Naive thymus-derived CD4-positive, alpha-beta T cell (primary cell): Measurements from ENCODE around the gene ESPNL. TPM values are rescaled to one million over a fixed set of nuclear protein-coding genes. Genes with fewer than 3 reads are reported as not detected.

Experiments
- ATAC-seq: fragments of 150-1000 bp; cut with Tn5 transposase; 2 replicates; pipeline ENCODE4 v1.10.0; 2021; ENCODE audit warnings: mild to moderate bottlenecking, moderate library complexity
- CTCF ChIA-PET: fragments of 350-600 bp; sonication (Branson Sonifier 250); formaldehyde crosslinking; loops from one replicate; lab custom pipeline; 2021; ENCODE audit warnings: antibody characterized with exemption; lab: Charles Lee
- POLR2A ChIA-PET: fragments of 350-600 bp; sonication (Branson Sonifier 250); formaldehyde crosslinking; loops from one replicate; lab custom pipeline; 2021; ENCODE audit warnings: antibody characterized with exemption, inconsistent platforms; lab: Charles Lee
- DNase-seq, 9 donors: peaks; one replicate each; pipeline versions ENCODE4 v3.0.0 to v3.0.0-alpha.2; 2020 to 2022; ENCODE audit warnings: mixed read lengths in 1 of 9
- H3K27ac ChIP-seq: one replicate; pipeline ENCODE4 v1.7.0; 2013; ENCODE audit warnings: mild to moderate bottlenecking, low read depth, low read length, moderate library complexity
- H3K27me3 ChIP-seq, 2 donors: one replicate each; pipeline ENCODE4 v1.7.0; 2013; ENCODE audit warnings: low read length in 2 of 2, mild to moderate bottlenecking in 2 of 2, moderate library complexity in 2 of 2; ENCODE audit not compliant: control insufficient read depth in 2 of 2, insufficient read depth in 2 of 2
- H3K36me3 ChIP-seq, 3 experiments: 1 replicate in 2 of 3; 2 replicates in 1 of 3; pipeline ENCODE4 v1.7.0; 2013; ENCODE audit warnings: low read length in 3 of 3, mild to moderate bottlenecking in 3 of 3, moderate library complexity in 1 of 3; ENCODE audit not compliant: insufficient read depth in 3 of 3, control insufficient read depth in 2 of 3
- H3K4me1 ChIP-seq, 2 donors: one replicate each; pipeline ENCODE4 v1.7.0; 2013; ENCODE audit warnings: low read length in 2 of 2, mild to moderate bottlenecking in 2 of 2, moderate library complexity in 1 of 2; ENCODE audit not compliant: control insufficient read depth in 2 of 2, insufficient read depth in 2 of 2
- H3K4me3 ChIP-seq: 2 replicates; pipeline ENCODE4 v1.7.0; 2013; ENCODE audit warnings: mild to moderate bottlenecking, low read length
- H3K9me3 ChIP-seq, 3 experiments: 1 replicate in 2 of 3; 2 replicates in 1 of 3; pipeline ENCODE4 v1.7.0; 2013; ENCODE audit warnings: low read length in 3 of 3; ENCODE audit not compliant: control insufficient read depth in 2 of 3
- H3K27ac Mint-ChIP-seq, 9 donors: one replicate each; pipeline ENCODE4 v1.8.0; 2020 to 2022; ENCODE audit warnings: mixed read lengths in 9 of 9, mild to moderate bottlenecking in 8 of 9, moderate library complexity in 5 of 9, inconsistent platforms in 2 of 9
- H3K27me3 Mint-ChIP-seq, 5 donors: one replicate each; pipeline ENCODE4 v1.8.0; 2021 to 2022; ENCODE audit warnings: mixed read lengths in 5 of 5, mild to moderate bottlenecking in 1 of 5
- H3K36me3 Mint-ChIP-seq, 5 donors: one replicate each; pipeline ENCODE4 v1.8.0; 2020 to 2022; ENCODE audit warnings: mixed read lengths in 5 of 5, mild to moderate bottlenecking in 3 of 5, inconsistent platforms in 1 of 5
- H3K4me1 Mint-ChIP-seq, 7 donors: one replicate each; pipeline ENCODE4 v1.8.0; 2020 to 2022; ENCODE audit warnings: mixed read lengths in 7 of 7, mild to moderate bottlenecking in 3 of 7, inconsistent platforms in 1 of 7
- H3K4me3 Mint-ChIP-seq, 10 donors: one replicate each; pipeline ENCODE4 v1.8.0; 2020 to 2022; ENCODE audit warnings: mild to moderate bottlenecking in 10 of 10, mixed read lengths in 10 of 10, moderate library complexity in 6 of 10, inconsistent platforms in 2 of 10
- H3K9me3 Mint-ChIP-seq, 11 donors: one replicate each; pipeline ENCODE4 v1.8.0; 2020 to 2022; ENCODE audit warnings: mixed read lengths in 11 of 11, mild to moderate bottlenecking in 4 of 11, inconsistent platforms in 1 of 11, moderate library complexity in 1 of 11
- intact Hi-C, 2 donors: fragments of 100-400 bp; cut with micrococcal nuclease; formaldehyde crosslinking; loops; one replicate each; pipeline ENCODE4 v1.15.1; 2023
- polyA plus RNA-seq, 2 donors: library from polyadenylated mRNA; unstranded; fragments of 300-500 nt; fragmentation: Illumina TruSeq; gene quantifications; one replicate each; pipeline ENCODE4 v1.2.3, GENCODE V29; 2021
- total RNA-seq, 6 experiments: library from RNA in 5 of 6; stranded (reverse) in 5 of 6; gene quantifications; 1 replicate in 5 of 6; 2 replicates in 1 of 6; pipeline ENCODE4 v1.2.3 and lab custom pipeline; 2021 to 2026

Gene ESPNL
- total and polyA plus RNA-seq, 7 experiments from 2014 or later: 0.07 to 0.35 (median 0.31) TPM; not detected in 3

GRCh38 chr2:238163481-238164198 lies 63.5 kb downstream of the ESPNL start:
- no peak overlapping the region for H3K4me3 ChIP-seq
- intact Hi-C loops: no loop called here
- DNase-seq (no peak), ATAC-seq (no peak)
- Mint-ChIP-seq H3K36me3 (peaks cover 0 to 3% (median 2%) of the 10 kb centered on the region in 5 donors), H3K4me1 (peaks cover 0 to 16% (median 6%) of the 10 kb centered on the region in 7 donors), H3K9me3 (no peaks in the 10 kb centered on the region), H3K4me3 (no peak overlapping the region), H3K27ac (no peak overlapping the region), H3K27me3 (peaks cover 17 to 35% (median 24%) of the 10 kb centered on the region in 5 donors)
- H3K27me3 ChIP-seq: no peaks in the 10 kb centered on the region
- POLR2A ChIA-PET: no interaction called here
- H3K36me3 ChIP-seq: peaks cover 0 to 9% (median 0%) of the 10 kb centered on the region in 3 experiments
- no peaks in the 10 kb centered on the region for H3K9me3 ChIP-seq
- no peak overlapping the region for H3K27ac ChIP-seq
- CTCF ChIA-PET: no interaction called here
- peaks cover 0 to 11% of the 10 kb centered on the region in 2 donors for H3K4me1 ChIP-seq

GRCh38 chr2:238164906-238165287 lies 64.8 kb downstream of the ESPNL start:
- Mint-ChIP-seq H3K4me3 (peak overlapping the region in 2 of 10 donors; percentile 19 to 47), H3K36me3 (peaks cover 0 to 15% (median under 1%) of the 10 kb centered on the region in 5 donors), H3K27ac (peak overlapping the region in 1 of 9 donors; percentile 0), H3K27me3 (peaks cover 10 to 27% (median 19%) of the 10 kb centered on the region in 5 donors), H3K9me3 (no peaks in the 10 kb centered on the region), H3K4me1 (peaks cover 0 to 10% (median 0%) of the 10 kb centered on the region in 7 donors)
- Histone ChIP-seq H3K27ac (no peak overlapping the region), H3K27me3 (no peaks in the 10 kb centered on the region), H3K36me3 (peaks cover 0 to 22% (median 3%) of the 10 kb centered on the region in 3 experiments), H3K9me3 (no peaks in the 10 kb centered on the region), H3K4me3 (no peak overlapping the region), H3K4me1 (peaks cover 0 to 3% of the 10 kb centered on the region in 2 donors)
- ChIA-PET CTCF (interaction anchor here (0.6 kb wide), 1 partner anchor 165 kb away, joined by 4 read pairs; no protein-coding TSS in a partner anchor), POLR2A (no interaction called here)
- ATAC-seq (no peak), DNase-seq (no peak)
- intact Hi-C loops: no loop called here

- Histone ChIP-seq H3K36me3 (peaks cover 0 to 27% (median 4%) of the 10 kb centered on the region in 3 experiments), H3K4me3 (no peak overlapping the region), H3K27ac (no peak overlapping the region), H3K27me3 (no peaks in the 10 kb centered on the region), H3K9me3 (no peaks in the 10 kb centered on the region), H3K4me1 (no peaks in the 10 kb centered on the region)
- ChIA-PET CTCF (interaction anchor here (0.6 kb wide), 1 partner anchor 165 kb away, joined by 4 read pairs; no protein-coding TSS in a partner anchor), POLR2A (no interaction called here)
- peaks cover 10 to 27% (median 16%) of the 10 kb centered on the region in 5 donors for H3K27me3 Mint-ChIP-seq
- peak overlapping the region in 1 of 10 donors; percentile 63 for H3K4me3 Mint-ChIP-seq
- no peak for ATAC-seq
- peaks cover 0 to 9% (median 0%) of the 10 kb centered on the region in 7 donors for H3K4me1 Mint-ChIP-seq
- H3K27ac Mint-ChIP-seq: peak overlapping the region in 1 of 9 donors; percentile 0
- no peak for DNase-seq
- intact Hi-C loops: no loop called here
- H3K36me3 Mint-ChIP-seq: peaks cover 0 to 18% (median 4%) of the 10 kb centered on the region in 5 donors
- no peaks in the 10 kb centered on the region for H3K9me3 Mint-ChIP-seq
Measured at GRCh38 chr2:238165288-238165921, 65.3 kb downstream of the ESPNL start.

- peaks cover 2 to 23% (median 6%) of the 10 kb centered on the region in 5 donors for H3K36me3 Mint-ChIP-seq
- DNase-seq: no peak
- Histone ChIP-seq H3K36me3 (peaks cover 0 to 37% (median 11%) of the 10 kb centered on the region in 3 experiments), H3K27ac (no peak overlapping the region), H3K4me1 (no peaks in the 10 kb centered on the region), H3K27me3 (no peaks in the 10 kb centered on the region), H3K9me3 (no peaks in the 10 kb centered on the region), H3K4me3 (no peak overlapping the region)
- ATAC-seq: peak; percentile 10
- peaks cover 0 to 8% (median 0%) of the 10 kb centered on the region in 7 donors for H3K4me1 Mint-ChIP-seq
- H3K27ac Mint-ChIP-seq: no peak overlapping the region
- peaks cover 10 to 19% (median 11%) of the 10 kb centered on the region in 5 donors for H3K27me3 Mint-ChIP-seq
- POLR2A ChIA-PET: interaction anchor here (1.0 kb wide), 1 partner anchor 12 kb away, joined by 3 read pairs; no protein-coding TSS in a partner anchor
- intact Hi-C loops: no loop called here
- H3K9me3 Mint-ChIP-seq: no peaks in the 10 kb centered on the region
- no peak overlapping the region for H3K4me3 Mint-ChIP-seq
- CTCF ChIA-PET: no interaction called here
Measured at GRCh38 chr2:238166391-238167343, 66.5 kb downstream of the ESPNL start.

GRCh38 chr2:238167344-238167715 lies 67.2 kb downstream of the ESPNL start:
- no peak overlapping the region for H3K4me3 Mint-ChIP-seq
- intact Hi-C loops: no loop called here
- H3K36me3 Mint-ChIP-seq: peaks cover 2 to 25% (median 7%) of the 10 kb centered on the region in 5 donors
- ATAC-seq (no peak), DNase-seq (no peak)
- CTCF ChIA-PET: no interaction called here
- POLR2A ChIA-PET: interaction anchor here (1.0 kb wide), 1 partner anchor 11 kb away, joined by 3 read pairs; no protein-coding TSS in a partner anchor
- H3K27me3 ChIP-seq: no peaks in the 10 kb centered on the region
- H3K27me3 Mint-ChIP-seq: peaks cover 10 to 14% (median 11%) of the 10 kb centered on the region in 5 donors
- H3K9me3 Mint-ChIP-seq: no peaks in the 10 kb centered on the region
- peaks cover 0 to 44% (median 11%) of the 10 kb centered on the region in 3 experiments for H3K36me3 ChIP-seq
- H3K27ac Mint-ChIP-seq: no peak overlapping the region
- no peaks in the 10 kb centered on the region for H3K9me3 ChIP-seq
- peaks cover 0 to 8% (median 0%) of the 10 kb centered on the region in 7 donors for H3K4me1 Mint-ChIP-seq
- no peaks in the 10 kb centered on the region for H3K4me1 ChIP-seq
- no peak overlapping the region for H3K27ac ChIP-seq
- H3K4me3 ChIP-seq: no peak overlapping the region

GRCh38 chr2:238167761-238168160 lies 67.6 kb downstream of the ESPNL start:
- H3K27ac Mint-ChIP-seq: no peak overlapping the region
- Histone ChIP-seq H3K36me3 (peaks cover 0 to 48% (median 15%) of the 10 kb centered on the region in 3 experiments), H3K9me3 (no peaks in the 10 kb centered on the region), H3K27ac (no peak overlapping the region), H3K4me3 (no peak overlapping the region), H3K4me1 (no peaks in the 10 kb centered on the region), H3K27me3 (no peaks in the 10 kb centered on the region)
- POLR2A ChIA-PET: interaction anchor here (1.0 kb wide), 1 partner anchor 11 kb away, joined by 3 read pairs; no protein-coding TSS in a partner anchor
- peaks cover 3 to 29% (median 12%) of the 10 kb centered on the region in 5 donors for H3K36me3 Mint-ChIP-seq
- no peak for ATAC-seq
- no peak for DNase-seq
- peaks cover 10 to 14% (median 11%) of the 10 kb centered on the region in 5 donors for H3K27me3 Mint-ChIP-seq
- peaks cover 0 to 8% (median 0%) of the 10 kb centered on the region in 7 donors for H3K4me1 Mint-ChIP-seq
- intact Hi-C loops: no loop called here
- CTCF ChIA-PET: no interaction called here
- H3K4me3 Mint-ChIP-seq: no peak overlapping the region
- H3K9me3 Mint-ChIP-seq: no peaks in the 10 kb centered on the region
